Lung (tissue), 12 donors: ENCODE measurements around the gene STRA6. TPM values are rescaled to one million over a fixed set of nuclear protein-coding genes. Genes with fewer than 3 reads are reported as not detected.

Source experiments
- ATAC-seq: fragments of 200-7000 bp; cut with Tn5 transposase; one replicate; pipeline ENCODE4 v1.9.1; 2020; ENCODE audit warnings: moderate number of reproducible peaks; ENCODE audit not compliant: insufficient read depth, low FRiP score
- DNase-seq, 3 donors: peaks; one replicate each; pipeline ENCODE4 v3.0.0-alpha.2; 2013 to 2017
- H3K27ac ChIP-seq, 2 donors: one replicate each; pipeline ENCODE4 v1.5.1; 2013; ENCODE audit warnings: mild to moderate bottlenecking in 2 of 2, moderate library complexity in 2 of 2, control low read depth in 1 of 2, inconsistent platforms in 1 of 2, low read depth in 1 of 2, low read length in 1 of 2
- H3K27me3 ChIP-seq, 3 donors: one replicate each; pipeline ENCODE4 v1.5.1; 2013; ENCODE audit warnings: low read length in 2 of 3; ENCODE audit not compliant: control insufficient read depth in 3 of 3, insufficient read depth in 3 of 3
- H3K36me3 ChIP-seq, 4 donors: one replicate each; pipeline ENCODE4 v1.5.1; 2013; ENCODE audit warnings: low read length in 4 of 4, mild to moderate bottlenecking in 1 of 4, moderate library complexity in 1 of 4; ENCODE audit not compliant: control insufficient read depth in 4 of 4, insufficient read depth in 4 of 4
- H3K4me1 ChIP-seq, 5 donors: one replicate each; pipeline ENCODE4 v1.5.1; 2013; ENCODE audit warnings: low read length in 5 of 5, mild to moderate bottlenecking in 2 of 5, moderate library complexity in 1 of 5; ENCODE audit not compliant: control insufficient read depth in 5 of 5, insufficient read depth in 5 of 5
- H3K4me3 ChIP-seq: one replicate; pipeline ENCODE4 v1.5.1; 2013; ENCODE audit warnings: mild to moderate bottlenecking, control low read depth, moderate library complexity
- H3K9ac ChIP-seq, 2 donors: one replicate each; pipeline ENCODE4 v1.5.1; 2013; ENCODE audit warnings: low read length in 2 of 2, control low read depth in 1 of 2; ENCODE audit not compliant: insufficient read depth in 1 of 2
- H3K9me3 ChIP-seq, 4 donors: one replicate each; pipeline ENCODE4 v1.5.1; 2013; ENCODE audit warnings: low read length in 3 of 4, mild to moderate bottlenecking in 1 of 4, moderate library complexity in 1 of 4; ENCODE audit not compliant: control insufficient read depth in 4 of 4, insufficient read depth in 3 of 4
- WGBS, 2 donors: extraction: QIAGEN DNeasy Blood & Tissue Kit; methylation state at CpG; one replicate each; pipeline ENCODE4 v1.1.7; 2013; 5-methylcytosine and 5-hydroxymethylcytosine counted together
- polyA plus RNA-seq, 2 donors: library from polyadenylated mRNA; stranded (reverse); fragments of 200-250 nt; gene quantifications; one replicate each; pipeline ENCODE4 v1.2.1, GENCODE V29; 2013
- total RNA-seq, 2 donors: library from RNA; depleted of rRNA in 1 of 2; stranded (reverse); fragments of >200 nt in 1 of 2; gene quantifications; one replicate each; pipeline ENCODE4 v1.2.1, GENCODE V29; 2014 to 2021
- TF ChIP-seq, protein P1 (sequence below): IDR thresholded peaks from 2 replicates; pipeline ENCODE4 v1.5.1; 2012; ENCODE audit warnings: mild to moderate bottlenecking; ENCODE audit errors: control extremely low read depth, extremely low read depth
- donor health status: control.
- donor health status: control.
- donor health status: Bipolar disorder and iron deficiency.
- donor health status: healthy.
- donor health status: DM: yes; HTN: yes; CAD: no.

Gene STRA6
- total and polyA plus RNA-seq, 4 donors = 0.40 to 2.6 (median 0.78) TPM

DNA sequence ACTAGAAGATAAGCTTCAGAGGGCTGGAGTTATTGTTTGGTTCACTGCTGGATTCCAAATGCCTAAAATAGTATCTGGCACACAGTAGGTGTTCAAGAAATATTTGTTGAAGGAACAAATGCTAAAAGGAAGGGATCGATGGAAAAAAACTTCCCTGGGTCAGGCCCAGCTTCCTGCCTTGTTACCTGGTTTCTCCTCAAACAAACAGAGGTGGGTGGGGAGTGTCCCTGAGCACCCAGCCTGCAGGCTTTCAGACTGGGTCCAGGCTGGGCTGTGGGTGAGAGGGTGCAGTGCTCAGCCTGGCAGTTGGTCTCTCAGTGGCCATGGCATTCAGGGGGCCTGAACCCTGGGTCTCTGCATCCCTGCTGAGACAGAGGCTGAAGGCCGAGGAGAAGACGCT is 14.4 kb upstream of the STRA6 start:
- no peak for ATAC-seq

DNA sequence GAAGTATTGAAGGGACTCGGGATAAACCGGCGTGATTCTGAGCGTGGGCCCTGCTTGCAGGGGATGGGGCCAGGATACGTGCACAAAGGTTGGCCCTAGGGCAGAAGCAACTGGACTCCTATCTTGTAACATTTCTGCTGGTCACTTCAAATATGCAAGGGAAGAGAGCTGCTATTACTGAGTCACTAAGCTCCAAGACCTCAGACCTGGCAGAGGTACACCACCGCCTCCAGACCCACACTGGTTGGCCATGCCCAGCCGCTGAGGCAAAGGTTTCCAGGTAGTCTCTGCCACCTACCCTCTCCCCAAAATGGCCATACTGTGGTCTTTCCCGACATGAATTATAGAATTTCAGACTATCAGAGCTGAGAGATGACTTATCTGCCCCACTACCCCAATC is 13.4 kb upstream of the STRA6 start:
- H3K9ac ChIP-seq = no peak overlapping the region
- 86 to 96% methylated on average over 8 of the region's 8 CpGs for WGBS, 2 donors
- H3K27me3 ChIP-seq = peaks cover 0 to 3% (median 2%) of the 10 kb centered on the region in 3 donors
- H3K4me1 ChIP-seq = peaks cover 0 to 22% (median 5%) of the 10 kb centered on the region in 5 donors
- no peaks in the 10 kb centered on the region for H3K36me3 ChIP-seq
- H3K4me3 ChIP-seq = no peak overlapping the region
- ATAC-seq (no peak), DNase-seq (no peak)
- no peaks in the 10 kb centered on the region for H3K9me3 ChIP-seq
- no peak overlapping the region for H3K27ac ChIP-seq
- TF ChIP-seq, protein P1, sequence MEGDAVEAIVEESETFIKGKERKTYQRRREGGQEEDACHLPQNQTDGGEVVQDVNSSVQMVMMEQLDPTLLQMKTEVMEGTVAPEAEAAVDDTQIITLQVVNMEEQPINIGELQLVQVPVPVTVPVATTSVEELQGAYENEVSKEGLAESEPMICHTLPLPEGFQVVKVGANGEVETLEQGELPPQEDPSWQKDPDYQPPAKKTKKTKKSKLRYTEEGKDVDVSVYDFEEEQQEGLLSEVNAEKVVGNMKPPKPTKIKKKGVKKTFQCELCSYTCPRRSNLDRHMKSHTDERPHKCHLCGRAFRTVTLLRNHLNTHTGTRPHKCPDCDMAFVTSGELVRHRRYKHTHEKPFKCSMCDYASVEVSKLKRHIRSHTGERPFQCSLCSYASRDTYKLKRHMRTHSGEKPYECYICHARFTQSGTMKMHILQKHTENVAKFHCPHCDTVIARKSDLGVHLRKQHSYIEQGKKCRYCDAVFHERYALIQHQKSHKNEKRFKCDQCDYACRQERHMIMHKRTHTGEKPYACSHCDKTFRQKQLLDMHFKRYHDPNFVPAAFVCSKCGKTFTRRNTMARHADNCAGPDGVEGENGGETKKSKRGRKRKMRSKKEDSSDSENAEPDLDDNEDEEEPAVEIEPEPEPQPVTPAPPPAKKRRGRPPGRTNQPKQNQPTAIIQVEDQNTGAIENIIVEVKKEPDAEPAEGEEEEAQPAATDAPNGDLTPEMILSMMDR = no peak

More for the DNA sequence above, 14.4 kb upstream of the STRA6 start:
- TF ChIP-seq, protein P1 = no peak
- 80 to 90% methylated on average over 3 of the region's 3 CpGs for WGBS, 2 donors
- peaks cover 0 to 26% (median 5%) of the 10 kb centered on the region in 5 donors for H3K4me1 ChIP-seq
- no peaks in the 10 kb centered on the region for H3K36me3 ChIP-seq
- H3K27me3 ChIP-seq = peaks cover 0 to 3% (median 2%) of the 10 kb centered on the region in 3 donors
- no peak for DNase-seq
- no peak overlapping the region for H3K9ac ChIP-seq
- H3K4me3 ChIP-seq = no peak overlapping the region
- H3K27ac ChIP-seq = no peak overlapping the region
- no peaks in the 10 kb centered on the region for H3K9me3 ChIP-seq

DNA sequence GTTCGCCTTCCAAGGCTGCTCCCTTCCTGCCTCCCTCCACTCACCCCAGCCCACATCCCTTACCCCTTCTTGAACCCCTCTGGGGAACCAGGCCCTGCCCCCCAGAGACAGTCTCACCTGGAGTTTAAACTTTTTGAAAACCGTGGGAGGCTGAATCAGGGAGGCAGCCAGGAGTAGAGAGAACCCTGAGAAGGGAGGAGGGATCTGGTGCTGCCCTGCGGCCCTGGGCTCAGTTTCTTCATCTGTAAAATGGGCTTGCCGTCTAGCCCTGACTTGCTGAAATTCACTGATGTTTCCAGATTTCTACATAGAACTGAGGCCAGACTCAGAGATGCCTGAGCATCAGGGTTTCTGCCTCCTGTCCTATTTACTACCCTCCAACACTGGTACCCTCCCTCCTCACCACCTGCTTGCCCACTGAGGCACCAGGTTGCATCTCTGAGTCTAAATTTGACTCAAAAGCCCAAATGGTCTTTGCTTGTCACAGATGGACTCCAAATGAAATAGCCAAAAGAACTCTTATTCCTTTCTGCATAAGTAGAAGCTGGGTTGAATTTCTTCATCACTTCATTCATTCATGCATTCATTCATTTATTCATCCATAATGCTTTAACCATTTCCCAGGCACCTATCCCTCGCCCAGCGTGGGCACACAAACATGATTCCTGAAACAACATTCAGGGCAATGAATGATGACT is 11.9 kb upstream of the STRA6 start:
- H3K4me1 ChIP-seq = peaks cover 0 to 31% (median 5%) of the 10 kb centered on the region in 5 donors
- DNase-seq = no peak
- H3K9ac ChIP-seq = peak overlapping the region in 1 of 2 donors; percentile 11
- H3K4me3 ChIP-seq = no peak overlapping the region
- TF ChIP-seq, protein P1 = no peak
- no peak for ATAC-seq
- no peaks in the 10 kb centered on the region for H3K9me3 ChIP-seq
- H3K36me3 ChIP-seq = no peaks in the 10 kb centered on the region
- no peaks in the 10 kb centered on the region for H3K27me3 ChIP-seq
- H3K27ac ChIP-seq = no peak overlapping the region
- 76 to 80% methylated on average over 6 of the region's 6 CpGs for WGBS, 2 donors
